HG03196 (cell line): ENCODE data around the gene NOP58.
"Not testable (repeated sequence)": the region's sequence is repeated elsewhere in the genome, so short reads cannot be mapped to it uniquely, and the experiment has no call there.

Experiments
- ATAC-seq: cut with Tn5 transposase; IDR thresholded peaks from one replicate; pipeline ENCODE4 v1.9.1; 2021; ENCODE audit not compliant: unreplicated experiment

The NOP58 gene

GRCh38 chr2:202299712-202300111, 34.1 kb downstream of the NOP58 start:
- peak; percentile 85 for ATAC-seq

- no peak for ATAC-seq
These were observed 40.5 kb downstream of the NOP58 start for GRCh38 chr2:202306034-202306433.

GRCh38 chr2:202307690-202308089, 42.1 kb downstream of the NOP58 start:
- ATAC-seq, result no peak

GRCh38 chr2:202311823-202312388, 46.3 kb downstream of the NOP58 start:
- ATAC-seq, result no peak

- no peak for ATAC-seq
These were observed 48.6 kb downstream of the NOP58 start for GRCh38 chr2:202314116-202314515.

- no peak for ATAC-seq
These were observed 51.7 kb downstream of the NOP58 start for GRCh38 chr2:202317080-202317857.

- not testable (repeated sequence) for ATAC-seq
These were observed 54.8 kb downstream of the NOP58 start for GRCh38 chr2:202320362-202320761.

- ATAC-seq, result no peak
These were observed 56.9 kb downstream of the NOP58 start for GRCh38 chr2:202322435-202322834.

- no peak for ATAC-seq
These were observed 62.3 kb downstream of the NOP58 start for GRCh38 chr2:202327858-202328257.

GRCh38 chr2:202335791-202336467, 70.4 kb downstream of the NOP58 start:
- no peak for ATAC-seq

GRCh38 chr2:202337151-202337550, 71.6 kb downstream of the NOP58 start:
- ATAC-seq, result no peak

- ATAC-seq, result no peak
These were observed 72.3 kb downstream of the NOP58 start for GRCh38 chr2:202337706-202338346.

- ATAC-seq, result no peak
These were observed 73.7 kb downstream of the NOP58 start for GRCh38 chr2:202339071-202339870.

- no peak for ATAC-seq
These were observed 78.6 kb downstream of the NOP58 start for GRCh38 chr2:202344178-202344577.

GRCh38 chr2:202346180-202346579, 80.6 kb downstream of the NOP58 start:
- ATAC-seq, result no peak
